ENCODE data around the gene EML2. TPM values are rescaled to one million over a fixed set of nuclear protein-coding genes. Genes with fewer than 3 reads are reported as not detected.
A peak's percentile ranks its signal among the peaks of the same experiment; 100 is the strongest.
"Not testable (repeated sequence)": the region's sequence is repeated elsewhere in the genome, so short reads cannot be mapped to it uniquely, and the experiment has no call there.

Gene EML2
- total RNA-seq, 1 donor from 2014 or later = 15.1 TPM

GRCh38 chr19:45650722-45651121 lies 11.5 kb upstream of the EML2 start:
- no peak for DNase-seq (ENCODE audit: low read depth in 2 of 2)

DNA sequence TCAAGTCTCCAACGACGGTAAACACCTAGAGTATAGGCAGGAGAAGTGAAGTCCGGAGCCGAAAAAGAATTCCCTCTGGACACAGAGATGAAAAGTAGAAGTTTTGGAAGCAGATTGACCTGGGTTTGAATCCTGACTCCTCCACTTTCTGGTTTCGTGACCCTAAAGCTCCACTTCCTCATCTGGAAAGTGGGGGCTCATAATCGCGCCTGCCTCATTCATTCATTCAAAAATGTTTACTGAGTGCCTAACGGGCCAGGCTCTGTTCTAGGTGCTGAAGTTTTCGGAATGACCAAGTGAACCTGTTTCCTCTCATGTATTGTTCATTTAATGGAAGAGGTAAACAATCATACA lies 7.1 kb upstream of the EML2 start:
- DNase-seq (ENCODE audit: low read depth in 2 of 2) = no peak

DNA sequence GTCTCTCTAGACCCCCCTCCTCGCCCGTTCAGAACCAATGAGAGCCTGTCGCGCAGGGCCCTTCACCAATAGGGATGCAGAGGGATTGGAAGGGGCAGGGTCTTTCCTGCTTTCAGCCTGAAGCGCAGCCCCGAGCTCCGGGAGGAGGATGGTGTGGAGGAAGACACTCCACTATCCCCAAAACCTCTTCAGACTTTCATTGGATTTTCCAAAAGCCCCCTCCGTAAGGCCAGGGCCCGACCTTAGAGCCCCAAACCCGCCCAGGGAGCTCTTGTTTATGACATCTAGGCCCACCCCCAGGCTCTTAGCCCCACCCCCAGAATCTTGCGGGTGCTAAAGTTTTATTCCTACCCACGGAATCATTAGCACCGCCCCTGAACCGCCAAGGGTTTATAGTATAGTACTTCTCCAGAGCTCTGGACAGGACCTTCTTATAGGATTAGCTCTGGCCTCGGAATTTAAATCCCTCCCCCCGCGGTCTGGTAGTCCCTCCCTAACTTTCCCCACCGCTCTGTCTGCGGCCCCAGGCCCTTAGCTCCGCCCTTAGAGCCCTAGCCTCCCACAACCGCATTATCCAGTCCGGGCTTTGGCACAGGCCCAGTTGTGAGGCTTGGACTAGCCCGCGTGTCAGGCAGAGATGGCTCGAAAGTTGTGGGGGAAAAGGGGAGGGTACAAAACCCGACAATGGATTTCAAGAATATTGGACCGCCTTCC lies 6.6 kb upstream of the EML2 start:
- DNase-seq (ENCODE audit: low read depth in 2 of 2) = peak; percentile 81 to 91

DNA sequence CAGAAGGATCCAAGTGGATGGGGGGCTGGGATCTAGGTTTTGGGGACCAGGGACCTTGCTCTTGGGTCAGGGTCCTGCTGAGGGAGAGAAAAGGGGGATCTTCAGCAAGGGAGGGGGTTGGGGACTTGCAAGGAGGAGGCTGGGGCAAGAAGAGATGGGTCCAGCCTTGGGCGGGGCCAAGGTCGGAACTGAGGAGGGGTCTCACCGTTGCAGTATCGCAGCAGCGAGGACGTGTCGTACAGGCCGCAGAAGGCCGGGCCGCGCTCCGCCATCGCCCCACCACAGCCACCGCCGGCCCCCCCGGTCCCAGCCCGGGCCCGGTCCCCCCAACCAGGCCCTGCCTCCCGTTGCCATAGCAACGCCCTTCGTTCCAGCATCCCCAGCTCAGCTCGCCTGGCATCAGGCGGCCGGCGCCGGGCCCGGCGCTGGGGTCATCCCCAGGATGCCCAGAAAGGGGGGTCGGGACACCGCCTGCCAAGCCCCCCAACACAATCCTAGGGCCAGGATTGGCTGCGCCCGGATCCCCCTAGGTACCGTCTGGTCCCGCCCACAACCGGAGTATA lies 6.0 kb upstream of the EML2 start:
- no peak for DNase-seq (ENCODE audit: low read depth in 2 of 2)

GRCh38 chr19:45643927-45644771 lies 5.0 kb upstream of the EML2 start:
- DNase-seq (ENCODE audit: low read depth in 2 of 2) = no peak

DNA sequence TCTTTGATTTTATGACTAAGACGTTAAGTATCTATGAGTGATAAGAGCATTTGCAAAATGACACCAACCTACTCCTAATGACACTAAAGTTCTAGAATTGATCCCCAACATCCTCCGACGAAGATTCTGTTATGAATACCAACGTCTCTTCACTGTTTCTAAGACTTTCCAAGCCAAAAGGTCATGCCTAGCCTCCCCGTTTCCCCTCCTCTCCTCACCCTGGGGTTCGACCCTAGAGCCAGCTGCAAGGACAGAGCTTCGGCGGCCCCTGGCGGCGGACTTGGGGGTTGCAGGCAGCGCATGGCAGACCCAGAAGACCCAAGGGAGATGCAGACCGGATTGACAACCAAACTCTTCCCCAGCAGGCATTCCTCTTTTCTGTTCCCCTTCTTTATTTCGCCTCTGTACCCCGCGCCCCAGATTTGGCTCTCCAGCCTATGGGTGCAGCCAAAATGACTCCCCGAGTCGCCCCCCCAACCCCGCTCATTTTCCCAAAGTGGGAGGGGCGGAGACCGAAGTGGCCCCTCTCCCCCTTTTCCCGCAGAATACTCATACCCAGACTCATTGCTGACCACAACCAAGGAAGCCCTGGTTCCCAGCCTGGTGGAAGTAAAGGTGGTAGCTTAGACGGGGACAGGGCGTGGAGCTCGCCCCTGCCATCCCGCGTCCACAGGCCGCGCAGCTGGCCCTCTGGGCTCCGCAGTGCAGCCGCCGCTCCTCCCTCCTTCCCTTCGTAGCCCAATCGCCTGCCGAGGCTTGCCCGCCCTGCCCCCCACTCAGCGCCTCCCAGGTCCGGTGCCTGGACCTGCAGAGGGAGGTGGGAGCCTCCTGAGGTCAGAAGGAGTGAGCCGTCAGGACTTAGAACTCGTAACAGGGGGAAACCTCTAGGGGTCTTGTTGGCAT lies 4.1 kb upstream of the EML2 start:
- DNase-seq (ENCODE audit: low read depth in 2 of 2) = peak; percentile 82 to 84

DNA sequence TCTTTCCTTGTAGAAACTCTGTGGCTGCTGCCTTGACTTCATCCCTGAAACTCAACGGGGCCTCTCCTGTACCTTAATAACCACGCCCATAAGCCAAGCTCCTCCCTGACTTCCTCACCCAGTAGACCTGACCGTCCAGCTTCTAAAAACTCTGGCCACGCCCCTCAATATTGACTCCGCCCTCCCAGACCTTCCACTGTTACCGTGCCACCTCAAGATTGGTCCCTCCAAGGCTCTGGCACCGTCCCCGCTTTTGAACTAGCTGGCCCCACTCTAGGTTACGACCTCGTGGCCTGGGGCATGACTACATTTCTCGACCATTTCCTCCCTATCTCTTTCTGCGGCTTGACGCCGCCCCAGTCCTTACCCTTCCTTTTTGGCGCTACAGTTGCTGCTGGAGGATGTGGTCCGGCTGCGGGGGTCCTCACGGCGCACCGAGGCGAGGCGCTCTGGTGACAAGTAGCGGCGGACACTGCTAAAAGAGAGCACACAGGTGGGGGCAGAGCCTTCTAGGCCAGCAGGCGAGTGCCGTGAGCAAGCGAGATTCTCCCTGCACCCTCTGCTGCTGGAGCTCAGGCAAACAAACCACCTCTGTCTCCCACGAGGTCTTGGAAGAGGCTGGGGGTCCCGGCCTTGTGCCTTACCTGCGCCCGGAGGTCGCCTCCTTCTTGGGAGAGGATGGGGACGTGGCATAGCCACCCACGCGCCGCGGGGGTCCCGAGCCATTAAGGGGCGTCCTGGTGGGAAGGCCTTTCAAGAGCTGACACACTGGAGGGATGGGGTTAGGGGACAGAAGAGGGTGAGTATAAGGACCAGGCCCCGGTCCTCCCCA lies 2.3 kb upstream of the EML2 start:
- DNase-seq (ENCODE audit: low read depth in 2 of 2) = peak; percentile 50 to 59

GRCh38 chr19:45640849-45641273 lies 1.7 kb upstream of the EML2 start:
- DNase-seq (ENCODE audit: low read depth in 2 of 2) = no peak

DNA sequence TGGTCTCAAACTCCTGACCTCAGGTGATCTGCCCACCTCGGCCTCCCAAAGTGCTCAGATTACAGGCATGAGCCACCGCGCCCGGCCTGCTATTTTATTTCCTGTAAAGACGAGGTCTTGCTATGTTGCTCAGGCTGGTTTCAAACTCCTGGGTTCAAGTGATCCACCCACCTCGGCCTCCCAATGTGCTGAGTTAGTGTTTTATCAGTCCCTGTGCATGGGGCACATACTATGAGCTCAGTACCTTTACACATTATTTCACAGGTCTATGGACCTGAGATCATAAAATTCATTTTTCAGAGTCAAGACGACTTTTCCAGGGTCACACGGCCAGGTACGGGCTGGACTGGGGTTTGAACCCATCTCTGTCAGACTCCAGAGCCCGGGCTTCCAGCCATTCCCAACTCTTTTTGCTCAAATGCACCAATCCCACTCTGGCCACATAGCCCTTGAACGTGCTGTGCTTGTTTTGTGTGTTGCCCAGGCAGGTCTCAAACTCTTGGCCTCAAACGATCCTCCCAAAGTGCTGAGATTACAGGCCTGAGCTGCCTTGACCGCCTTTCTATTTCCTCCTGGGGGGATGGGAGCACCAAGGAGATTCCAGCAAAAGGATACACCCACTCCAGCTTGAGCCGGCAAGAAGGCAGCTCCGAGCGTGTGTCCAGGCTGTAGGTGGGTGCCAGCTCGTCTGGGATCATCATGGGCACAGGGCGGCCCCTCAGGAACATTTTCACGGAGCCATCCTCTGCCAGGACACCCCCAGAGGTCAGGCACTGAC lies 1.1 kb downstream of the EML2 start:
- DNase-seq (ENCODE audit: low read depth in 2 of 2) = peak in 1 of 2 donors; percentile 43

- DNase-seq (ENCODE audit: low read depth in 2 of 2) = no peak
These were observed 2.3 kb downstream of the EML2 start for GRCh38 chr19:45636902-45637301.

GRCh38 chr19:45636275-45636674 lies 2.9 kb downstream of the EML2 start:
- no peak for DNase-seq (ENCODE audit: low read depth in 2 of 2)

DNA sequence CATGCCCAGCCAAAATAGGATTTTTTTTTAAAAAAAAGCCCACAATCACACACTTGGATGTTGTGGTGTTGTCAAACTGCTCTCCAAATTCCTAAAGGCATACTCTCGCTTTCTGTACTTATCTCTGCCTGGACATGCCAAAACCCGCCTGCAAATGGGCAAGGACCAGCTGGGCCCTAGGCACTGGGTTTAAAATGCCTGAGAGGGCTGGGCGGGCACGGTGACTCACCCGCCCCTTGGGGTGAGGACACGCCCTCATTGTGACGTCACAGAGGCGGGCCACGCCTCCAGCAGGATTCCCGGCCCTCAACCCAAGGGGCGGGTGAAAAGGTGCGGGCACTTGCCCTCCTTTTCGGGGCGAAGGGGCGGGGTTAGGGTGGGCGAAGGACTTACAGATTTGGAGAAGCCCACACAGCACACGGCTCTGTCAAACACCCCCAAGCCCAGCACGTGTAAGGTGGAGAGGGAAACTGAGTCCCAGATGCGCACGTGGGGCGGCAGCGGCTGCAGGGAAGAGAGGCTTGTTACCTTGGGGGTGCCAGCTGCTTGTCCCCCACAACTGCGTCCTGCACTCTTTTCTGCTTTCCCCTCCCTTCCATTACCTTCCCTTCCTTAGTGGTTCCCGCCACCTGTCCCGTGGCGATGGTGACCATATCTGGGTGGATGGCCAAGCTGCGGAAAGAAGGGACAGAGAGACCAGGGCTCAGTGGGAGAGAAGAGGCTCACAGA lies 6.6 kb downstream of the EML2 start:
- DNase-seq (ENCODE audit: low read depth in 2 of 2) = peak; percentile 80 to 84

GRCh38 chr19:45630463-45630862 lies 8.7 kb downstream of the EML2 start:
- DNase-seq (ENCODE audit: low read depth in 2 of 2) = peak; percentile 60 to 91

GRCh38 chr19:45629704-45630103 lies 9.5 kb downstream of the EML2 start:
- no peak for DNase-seq (ENCODE audit: low read depth in 2 of 2)

GRCh38 chr19:45628219-45628618 lies 11.0 kb downstream of the EML2 start:
- not testable (repeated sequence) for DNase-seq (ENCODE audit: low read depth in 2 of 2)

GRCh38 chr19:45623984-45624383 lies 15.2 kb downstream of the EML2 start:
- no peak for DNase-seq (ENCODE audit: low read depth in 2 of 2)

DNA sequence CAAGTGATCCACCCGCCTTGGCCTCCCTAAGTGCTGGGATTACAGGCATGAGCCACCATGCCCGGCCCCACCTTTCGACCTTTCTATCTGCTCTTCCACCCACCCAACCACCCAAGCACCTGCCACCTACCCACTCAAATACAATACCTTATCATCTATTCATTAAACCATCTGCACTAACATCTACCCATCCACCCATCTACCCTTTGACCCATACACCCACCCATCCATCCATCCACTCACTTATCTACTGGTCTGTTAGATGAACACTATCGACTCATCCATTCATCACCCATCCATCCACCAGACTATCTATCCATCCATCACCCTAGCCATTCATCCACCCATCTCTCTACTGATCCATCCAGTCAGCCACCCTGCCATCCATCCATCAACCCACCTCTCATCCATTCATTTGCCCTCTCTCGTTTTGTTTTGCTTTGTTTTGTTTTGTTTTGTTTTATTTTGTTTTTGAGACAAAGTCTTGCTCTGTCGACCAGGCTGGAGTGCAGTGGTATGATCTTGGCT lies 17.2 kb downstream of the EML2 start:
- no peak for DNase-seq (ENCODE audit: low read depth in 2 of 2)

GRCh38 chr19:45621389-45621788 lies 17.8 kb downstream of the EML2 start:
- no peak for DNase-seq (ENCODE audit: low read depth in 2 of 2)

GRCh38 chr19:45616704-45617017 lies 22.5 kb downstream of the EML2 start:
- no peak for DNase-seq (ENCODE audit: low read depth in 2 of 2)
